HG03575 (cell line): ENCODE results near the gene IGF2BP3.

ENCODE experiments used
- ATAC-seq: cut with Tn5 transposase; IDR thresholded peaks from one replicate; pipeline ENCODE4 v1.9.1; 2021; ENCODE audit not compliant: unreplicated experiment, insufficient number of reproducible peaks, low FRiP score; ENCODE audit errors: extremely low read depth

The IGF2BP3 gene

GRCh38 chr7:23472956-23473843, 2.9 kb upstream of the IGF2BP3 start:
- no peak for ATAC-seq

DNA sequence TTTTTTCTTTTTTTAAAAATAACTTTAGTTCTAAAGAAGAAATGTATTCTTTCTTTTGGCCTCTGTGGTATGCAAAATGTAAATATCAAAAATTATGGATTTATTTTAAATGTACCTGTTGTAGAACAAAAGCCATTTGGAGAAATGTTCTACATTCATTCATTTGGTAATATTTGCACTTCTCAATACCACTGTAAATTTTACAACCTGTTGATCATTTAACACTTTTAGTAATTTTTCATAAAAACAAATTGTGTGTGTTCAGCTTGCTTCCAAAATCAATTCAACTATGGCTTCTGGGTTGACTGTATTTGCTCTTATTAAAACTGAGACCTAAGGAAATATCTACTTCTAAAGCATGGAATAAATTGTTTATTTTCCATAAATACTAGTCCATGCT, 2.3 kb upstream of the IGF2BP3 start:
- ATAC-seq = no peak

DNA sequence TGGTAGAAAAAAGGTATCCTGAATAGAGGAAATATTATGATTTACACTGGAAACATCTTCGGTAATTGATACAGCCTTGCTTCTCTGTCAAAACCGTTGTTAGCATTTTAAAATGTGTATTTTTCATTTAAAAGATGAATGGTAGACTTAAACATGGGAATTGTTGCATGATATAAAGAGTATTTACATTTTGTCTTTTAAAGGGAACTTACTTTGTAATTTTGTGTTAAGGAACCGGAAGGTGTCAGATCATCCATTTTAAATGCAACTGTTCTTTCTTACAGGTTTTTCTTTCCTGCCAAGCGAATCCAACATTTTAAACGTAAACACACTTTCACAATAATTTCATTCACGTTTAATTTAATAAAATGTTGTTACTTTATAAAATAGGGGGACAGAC, 1.8 kb upstream of the IGF2BP3 start:
- no peak for ATAC-seq

GRCh38 chr7:23471106-23471859, 992 bp upstream of the IGF2BP3 start:
- ATAC-seq = no peak

- ATAC-seq = no peak
These were observed 385 bp downstream of the IGF2BP3 start for GRCh38 chr7:23469961-23470250.

- no peak for ATAC-seq
These were observed 936 bp downstream of the IGF2BP3 start for GRCh38 chr7:23469150-23469960.

- no peak for ATAC-seq
These were observed 1.7 kb downstream of the IGF2BP3 start for GRCh38 chr7:23468526-23469149.

- ATAC-seq = no peak
These were observed 2.3 kb downstream of the IGF2BP3 start for GRCh38 chr7:23467806-23468525.

DNA sequence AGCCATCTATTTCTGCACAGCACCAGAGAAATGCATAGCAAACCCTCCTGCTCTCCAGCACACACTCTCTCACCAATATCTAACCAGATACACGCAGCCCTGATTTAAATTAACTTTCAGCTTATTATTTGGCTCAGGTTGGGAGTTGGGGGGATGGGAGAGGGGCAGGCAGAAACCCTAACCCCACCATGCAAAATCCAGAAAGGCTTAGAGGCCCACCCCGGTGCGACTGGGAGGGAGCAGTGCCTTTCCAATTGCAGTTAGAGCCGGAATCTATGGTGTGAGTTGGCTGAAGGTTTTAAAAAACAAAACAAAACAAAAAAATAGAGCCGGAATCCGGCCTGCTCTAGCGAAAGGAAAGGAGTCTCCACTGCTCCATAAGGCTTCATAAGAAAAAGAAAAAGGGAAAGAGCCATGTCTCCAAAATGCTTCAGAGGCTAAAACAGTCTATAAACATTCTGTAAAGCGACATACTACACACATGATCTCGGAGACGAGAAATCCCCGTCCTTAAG, 2.9 kb downstream of the IGF2BP3 start:
- ATAC-seq = no peak

DNA sequence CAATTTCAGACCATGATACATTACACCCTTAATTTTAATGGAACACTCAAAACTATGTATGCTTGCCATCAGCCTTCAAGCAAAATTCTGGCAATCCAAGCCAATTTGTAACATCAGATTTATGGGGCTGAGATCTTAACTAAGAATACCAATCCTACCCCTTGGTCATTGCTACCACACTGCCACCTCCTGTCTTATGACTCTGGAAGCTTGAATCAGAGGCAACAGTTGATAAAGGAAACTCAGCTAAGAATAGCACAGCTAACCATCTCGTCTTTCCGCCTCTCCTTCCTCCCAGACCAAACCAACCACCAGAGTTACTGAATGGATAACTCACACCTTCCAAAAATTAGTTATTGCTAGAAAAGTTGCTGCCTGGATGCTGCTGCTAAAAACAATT, 7.4 kb downstream of the IGF2BP3 start:
- ATAC-seq = no peak

DNA sequence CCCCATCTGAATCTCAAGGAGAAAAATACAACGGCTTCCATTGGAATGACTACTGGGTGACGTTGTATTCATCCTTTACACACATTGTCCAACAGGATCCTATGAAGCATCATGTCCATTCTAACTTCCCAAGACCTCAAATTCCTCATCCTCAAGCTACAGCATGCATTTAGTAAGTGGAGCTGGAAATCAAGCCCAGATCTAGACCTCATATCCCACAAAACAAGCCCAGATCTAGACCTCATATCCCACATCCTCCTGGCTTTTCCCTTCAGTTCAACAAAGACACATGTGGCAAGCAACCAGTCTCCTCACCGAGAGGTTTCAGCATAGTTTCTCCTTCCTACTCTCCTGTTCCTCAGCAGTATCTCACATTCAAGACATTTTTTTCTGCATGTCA, 12.2 kb downstream of the IGF2BP3 start:
- ATAC-seq = no peak

DNA sequence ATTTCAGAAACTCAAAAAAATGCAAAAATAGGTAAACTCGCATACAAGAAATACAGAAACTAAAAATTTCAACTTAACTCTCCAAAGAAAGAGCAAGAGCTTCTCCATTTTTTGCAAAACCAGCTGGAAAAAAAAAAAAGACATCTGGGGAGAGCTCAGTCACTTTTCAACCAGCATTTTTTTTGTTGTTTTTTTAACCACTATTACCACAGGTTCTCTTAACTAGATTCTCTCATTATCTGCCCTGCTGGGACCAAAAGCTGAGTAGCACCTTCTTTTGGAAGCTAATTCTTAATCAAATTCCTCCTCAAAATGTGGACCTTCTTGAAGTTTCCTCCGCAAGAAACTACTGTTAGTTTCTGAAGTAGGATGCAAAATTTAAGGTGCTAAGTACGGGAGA, 14.2 kb downstream of the IGF2BP3 start:
- ATAC-seq = no peak

GRCh38 chr7:23454881-23455526, 15.3 kb downstream of the IGF2BP3 start:
- ATAC-seq = no peak

DNA sequence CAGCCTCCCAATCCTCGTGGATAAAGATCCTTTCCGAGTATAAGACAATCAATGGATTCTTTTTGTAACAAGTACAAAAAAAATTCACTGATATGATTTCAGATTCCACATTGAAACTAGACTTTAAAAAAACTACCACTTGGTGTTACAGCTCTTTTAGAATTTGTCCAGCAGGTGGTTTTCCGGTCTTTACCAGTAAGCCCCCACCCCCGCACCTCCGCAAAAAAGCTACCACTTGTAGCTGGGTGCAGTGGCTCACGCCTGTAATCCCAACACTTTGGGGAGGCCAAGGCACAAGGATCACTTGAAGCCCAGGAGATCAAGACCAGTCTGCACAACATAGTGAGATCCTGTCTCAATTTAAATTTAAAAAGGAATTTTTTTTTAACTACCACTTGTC, 19.8 kb downstream of the IGF2BP3 start:
- ATAC-seq = no peak

DNA sequence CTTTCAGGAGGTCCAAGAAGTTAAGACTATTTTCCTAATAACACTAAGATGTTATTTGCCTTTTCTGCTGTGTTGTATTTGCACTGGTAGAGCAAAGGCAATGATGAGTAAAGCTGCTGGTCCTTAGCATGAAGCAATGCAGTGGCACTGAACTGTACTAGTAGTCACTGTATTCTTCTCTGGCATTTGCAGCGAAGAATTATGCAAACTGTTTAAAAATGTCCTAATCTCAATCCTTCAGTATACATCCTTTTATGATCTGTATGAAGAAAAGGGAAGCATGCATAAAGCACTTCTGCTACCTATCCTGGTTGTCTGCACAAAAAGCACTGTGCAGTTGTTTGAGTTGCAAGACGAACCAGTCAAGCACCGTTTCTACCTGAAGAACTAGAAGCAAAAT, 20.4 kb downstream of the IGF2BP3 start:
- no peak for ATAC-seq

- ATAC-seq = no peak
These were observed 25.0 kb downstream of the IGF2BP3 start for GRCh38 chr7:23445326-23445725.

DNA sequence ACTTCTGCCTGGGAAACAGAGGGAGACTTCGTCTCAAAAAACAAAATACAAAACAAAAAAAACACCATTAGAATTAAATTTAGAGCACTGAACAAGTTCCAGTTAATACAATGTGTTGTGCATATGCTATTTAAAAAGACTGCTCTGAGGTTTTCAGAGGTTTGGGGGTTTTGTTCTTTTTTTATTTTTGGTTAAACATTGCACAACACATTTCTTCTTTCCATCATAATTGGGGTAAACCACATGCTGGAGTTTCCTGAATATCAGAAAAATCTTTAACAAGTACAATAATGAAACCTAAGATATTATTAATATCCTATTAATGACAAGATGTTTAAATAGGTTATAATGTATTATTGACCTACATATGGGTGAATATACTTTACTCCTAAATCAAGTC, 26.3 kb downstream of the IGF2BP3 start:
- ATAC-seq = no peak

GRCh38 chr7:23438171-23438570, 32.1 kb downstream of the IGF2BP3 start:
- ATAC-seq = no peak
